RCC 7860 (cell line): ENCODE measurements around the gene PTPRA.

Experiments used
- DNase-seq: peaks from one replicate; pipeline ENCODE4 v3.0.0-alpha.2; 2015; ENCODE audit warnings: low spot score
- FAIRE-seq: peaks from 2 replicates; lab custom pipeline; 2012; peaks lifted over from hg19 to GRCh38; lab: Jason Lieb, UNC

Gene PTPRA

DNA sequence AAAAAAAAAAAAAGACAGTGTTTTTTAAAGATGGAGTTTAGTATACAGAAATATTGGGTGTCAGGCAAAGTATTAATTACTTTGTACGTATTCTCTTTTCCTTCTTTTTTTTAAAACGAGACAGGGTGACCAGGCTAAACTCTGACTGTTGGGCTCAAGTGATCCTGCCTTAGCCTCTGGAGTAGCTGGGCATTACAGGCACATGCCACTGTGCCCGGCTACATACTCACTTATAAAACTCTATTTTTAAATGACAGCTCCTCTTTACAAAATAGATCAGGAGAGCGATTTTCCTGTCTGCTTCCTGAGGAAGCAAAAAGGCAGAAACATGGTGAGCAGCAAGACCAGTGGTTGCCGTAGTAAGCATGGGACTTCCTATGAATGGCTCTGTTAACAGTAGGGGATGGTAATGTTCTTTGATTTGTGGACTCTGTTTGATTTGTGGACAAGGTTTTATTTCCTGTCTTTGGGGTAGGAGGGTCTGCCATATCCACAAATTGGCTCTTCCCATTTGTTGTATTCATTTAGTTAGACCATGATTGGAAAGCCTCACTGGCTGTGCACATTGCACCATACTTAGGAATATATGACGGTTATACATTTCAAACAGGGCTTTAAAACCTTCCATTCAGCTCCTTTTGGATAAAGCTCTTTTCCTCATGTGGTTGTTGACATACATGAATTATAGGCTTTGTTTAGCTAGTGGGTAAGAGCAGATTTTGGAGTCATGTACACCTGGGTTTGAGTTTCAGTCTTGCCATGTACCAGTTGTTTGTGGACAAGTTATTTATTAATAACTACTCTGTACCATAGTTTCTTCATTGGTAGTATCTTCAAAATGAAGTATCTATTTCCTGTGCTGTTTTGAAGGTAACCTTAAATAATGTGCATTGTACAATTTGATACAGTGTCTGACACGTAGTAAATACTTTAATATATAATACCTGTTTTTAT is 45.1 kb downstream of the PTPRA start:
- FAIRE-seq (no peak), DNase-seq (no peak)

GRCh38 chr20:2919518-2920245 is 46.4 kb downstream of the PTPRA start:
- FAIRE-seq (no peak), DNase-seq (no peak)

DNA sequence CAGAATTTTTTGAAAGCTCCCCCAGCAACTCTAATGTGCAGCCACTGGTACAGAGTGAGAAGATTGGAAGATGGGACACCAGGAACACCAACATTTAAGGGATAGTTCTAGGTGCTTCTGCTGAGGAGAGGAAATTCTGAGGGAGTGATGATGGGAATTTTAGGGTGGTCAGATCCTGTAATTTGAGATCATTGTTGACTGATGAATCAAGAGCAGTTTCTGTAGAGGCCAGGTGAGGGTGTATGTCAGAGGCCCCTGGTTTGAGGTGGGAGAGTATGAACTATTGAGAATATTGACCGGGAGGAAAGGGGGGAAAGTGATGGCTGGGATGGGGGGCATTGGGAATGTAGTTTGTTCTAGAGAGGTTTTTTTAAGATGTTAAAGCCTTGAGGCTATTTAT is 47.2 kb downstream of the PTPRA start:
- FAIRE-seq (no peak), DNase-seq (no peak)

- no peak for DNase-seq
- no peak for FAIRE-seq
Observed at GRCh38 chr20:2921506-2921905, 48.2 kb downstream of the PTPRA start.

DNA sequence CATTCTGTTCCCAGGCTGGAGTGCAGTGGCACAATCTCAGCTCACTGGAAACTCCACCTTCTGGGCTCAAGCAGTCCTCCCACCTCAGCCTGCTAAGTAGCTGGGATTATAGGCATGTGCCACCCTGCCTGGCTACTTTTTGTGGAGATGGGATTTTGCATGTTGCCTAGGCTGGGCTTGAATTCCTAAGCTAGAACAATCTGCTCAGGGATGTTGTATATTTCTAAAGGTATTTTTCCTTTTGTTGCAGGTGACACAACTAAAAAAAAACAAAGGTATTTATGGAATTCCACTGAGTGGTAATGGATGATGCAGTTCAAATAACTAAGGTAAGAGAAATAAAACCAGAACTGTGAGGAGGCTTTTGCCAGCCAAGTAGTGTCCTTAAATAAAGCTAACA is 49.7 kb downstream of the PTPRA start:
- DNase-seq (no peak), FAIRE-seq (no peak)

GRCh38 chr20:2930538-2930937 is 57.3 kb downstream of the PTPRA start:
- no peak for FAIRE-seq
- DNase-seq = no peak

DNA sequence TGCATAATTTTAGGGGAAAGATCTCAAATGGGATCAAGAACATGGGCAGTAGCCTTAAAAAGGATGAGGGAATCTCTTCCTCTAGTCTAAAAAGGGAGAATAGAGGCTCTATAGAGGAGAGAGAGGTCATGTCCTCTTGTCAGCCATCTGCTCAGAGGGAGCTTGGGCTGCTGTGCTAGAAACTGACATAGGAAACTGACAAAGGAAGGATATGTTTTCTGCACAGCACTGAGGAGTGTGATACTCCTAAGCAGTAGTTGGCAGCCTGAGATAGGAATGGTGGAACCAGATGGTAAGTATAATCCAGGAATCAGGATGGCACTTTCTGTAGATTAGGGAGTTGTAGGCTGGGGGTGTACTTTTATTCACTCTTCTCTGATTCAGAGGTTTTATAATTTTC is 59.2 kb downstream of the PTPRA start:
- FAIRE-seq (no peak), DNase-seq (no peak)

- DNase-seq = no peak
- FAIRE-seq = no peak
Observed at GRCh38 chr20:2937902-2938301, 64.6 kb downstream of the PTPRA start.

GRCh38 chr20:2942439-2942838 is 69.2 kb downstream of the PTPRA start:
- no peak for FAIRE-seq
- DNase-seq = no peak

- DNase-seq (no peak), FAIRE-seq (no peak)
Observed at GRCh38 chr20:2946988-2947961, 74.0 kb downstream of the PTPRA start.

GRCh38 chr20:2948968-2949367 is 75.7 kb downstream of the PTPRA start:
- no peak for FAIRE-seq
- no peak for DNase-seq

DNA sequence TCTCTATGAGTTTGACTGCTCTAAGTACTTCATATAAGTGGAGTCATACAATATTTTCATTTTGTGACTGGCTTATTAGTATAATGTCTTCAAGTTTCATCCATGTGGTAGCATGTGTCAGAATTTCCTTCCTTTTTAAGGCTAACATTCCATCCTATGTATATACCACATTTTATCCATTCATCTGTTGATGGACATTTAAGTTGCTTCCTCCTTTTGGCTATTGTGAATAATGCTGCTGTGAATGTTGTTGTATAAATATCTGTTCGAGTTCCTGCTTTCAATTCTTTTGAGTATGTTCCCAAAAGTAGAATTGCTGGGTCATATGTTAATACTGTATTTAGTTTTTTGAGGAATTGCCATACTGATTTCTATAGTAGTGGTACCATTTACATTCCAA is 79.5 kb downstream of the PTPRA start:
- FAIRE-seq = no peak
- DNase-seq = no peak

- DNase-seq (no peak), FAIRE-seq (no peak)
Observed at GRCh38 chr20:2955257-2955970, 82.1 kb downstream of the PTPRA start.

GRCh38 chr20:2956480-2956879 is 83.2 kb downstream of the PTPRA start:
- DNase-seq = no peak

DNA sequence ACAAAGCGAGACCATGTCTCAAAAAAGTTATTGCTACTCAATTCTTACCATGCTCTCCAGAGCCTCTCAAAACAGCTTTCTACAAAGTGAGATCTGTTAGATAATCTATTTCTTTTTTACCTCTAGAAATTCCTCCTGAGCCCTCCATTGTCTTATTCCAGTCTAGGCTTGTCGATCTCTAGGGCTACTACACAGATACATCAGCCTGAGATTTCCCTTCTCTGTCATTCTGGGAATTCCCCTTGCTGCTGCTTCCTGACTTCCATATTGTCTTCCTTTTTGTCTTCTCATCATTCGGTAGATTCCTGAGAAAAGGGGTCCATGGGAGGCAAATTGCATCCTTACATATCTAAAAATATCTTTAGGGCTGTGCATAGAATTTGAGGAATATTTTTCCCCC is 94.6 kb downstream of the PTPRA start:
- DNase-seq (no peak), FAIRE-seq (no peak)

More at GRCh38 chr20:2956480-2956879, 83.2 kb downstream of the PTPRA start:
- no peak for FAIRE-seq

DNA sequence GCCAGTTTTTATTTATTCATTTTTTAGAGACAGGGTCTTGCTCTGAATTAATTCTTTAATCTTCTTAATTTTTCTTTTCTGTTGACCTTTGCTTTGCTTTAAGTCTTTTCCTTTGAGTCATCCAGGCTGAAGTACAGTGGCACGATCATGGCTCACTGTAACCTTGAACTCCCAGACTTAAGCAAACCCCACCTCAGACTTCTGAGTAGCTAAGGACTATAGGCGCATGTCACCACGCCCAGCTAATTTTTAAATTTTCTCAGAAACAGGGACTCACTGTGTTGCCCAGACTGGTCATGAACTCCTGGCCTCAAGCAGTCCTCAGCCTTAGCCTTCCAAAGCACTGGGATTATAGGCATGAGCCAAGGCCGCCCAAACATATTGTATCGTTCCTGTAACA is 98.8 kb downstream of the PTPRA start:
- DNase-seq (no peak), FAIRE-seq (no peak)

DNA sequence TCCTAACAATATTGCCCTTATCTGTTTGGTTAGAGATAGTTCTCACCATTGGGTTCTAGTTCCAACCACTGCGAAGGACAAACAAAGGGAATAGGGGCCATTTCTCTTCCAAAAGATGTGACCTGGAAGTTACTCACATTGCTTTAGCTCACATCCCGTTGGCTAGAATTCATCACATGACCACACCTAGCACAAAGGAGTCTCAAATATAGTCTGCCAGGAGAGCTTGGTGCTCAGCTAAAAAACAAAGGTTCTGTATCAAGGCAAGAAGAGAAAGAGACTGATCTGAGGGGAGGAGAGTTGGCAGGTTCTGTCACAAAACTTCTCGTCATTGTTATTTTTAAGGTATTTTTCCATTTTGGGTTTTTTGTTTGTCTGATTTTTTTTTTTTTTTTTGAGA is 100.3 kb downstream of the PTPRA start:
- DNase-seq (no peak), FAIRE-seq (no peak)

- DNase-seq (no peak), FAIRE-seq (no peak)
Observed at GRCh38 chr20:2978519-2978918, 105.2 kb downstream of the PTPRA start.

DNA sequence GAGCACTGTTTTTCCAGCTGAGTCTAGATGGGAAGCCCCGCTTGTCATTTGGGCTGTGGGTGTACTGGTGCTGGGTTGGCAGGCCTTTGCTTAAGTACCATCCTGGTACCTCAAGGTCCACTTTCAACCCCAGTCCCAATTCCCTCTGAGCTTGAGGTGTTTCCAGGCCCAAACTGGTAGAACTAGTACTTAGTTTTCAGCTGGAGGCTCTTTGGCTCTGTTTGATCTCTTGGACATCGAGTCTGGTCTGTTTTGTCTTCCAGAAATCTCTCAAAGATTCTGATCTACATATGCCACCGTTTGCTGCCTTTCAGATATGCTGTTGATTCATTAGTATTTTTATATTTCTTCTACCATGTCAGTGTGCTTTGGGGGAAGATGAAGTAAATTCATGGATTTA is 108.4 kb downstream of the PTPRA start:
- no peak for FAIRE-seq
- no peak for DNase-seq

- no peak for FAIRE-seq
- DNase-seq = no peak
Observed at GRCh38 chr20:2983508-2983907, 110.2 kb downstream of the PTPRA start.
